ENCODE data around the gene BRPF3.

Gene BRPF3

DNA sequence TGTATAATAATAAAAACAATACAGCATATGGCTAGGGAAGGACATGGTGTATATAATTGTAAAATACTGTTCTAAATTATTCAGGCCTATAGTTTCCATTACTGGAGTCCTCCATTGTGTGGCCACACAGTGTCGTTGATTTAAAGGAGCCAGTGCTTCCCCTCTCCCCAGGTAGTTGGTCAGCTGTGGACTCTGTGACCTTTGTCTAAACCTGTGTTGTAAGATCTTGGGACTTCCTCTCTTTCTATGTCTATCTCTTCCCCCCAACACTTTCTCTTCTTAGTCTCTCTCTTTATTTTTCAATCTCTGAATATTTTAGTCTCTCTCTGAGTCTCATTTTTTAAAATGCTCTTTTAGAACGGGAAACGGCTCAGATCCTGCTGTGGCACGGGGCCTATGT, 35.6 kb downstream of the BRPF3 start:
- no peak for DNase-seq (ENCODE audit: low read depth)

DNA sequence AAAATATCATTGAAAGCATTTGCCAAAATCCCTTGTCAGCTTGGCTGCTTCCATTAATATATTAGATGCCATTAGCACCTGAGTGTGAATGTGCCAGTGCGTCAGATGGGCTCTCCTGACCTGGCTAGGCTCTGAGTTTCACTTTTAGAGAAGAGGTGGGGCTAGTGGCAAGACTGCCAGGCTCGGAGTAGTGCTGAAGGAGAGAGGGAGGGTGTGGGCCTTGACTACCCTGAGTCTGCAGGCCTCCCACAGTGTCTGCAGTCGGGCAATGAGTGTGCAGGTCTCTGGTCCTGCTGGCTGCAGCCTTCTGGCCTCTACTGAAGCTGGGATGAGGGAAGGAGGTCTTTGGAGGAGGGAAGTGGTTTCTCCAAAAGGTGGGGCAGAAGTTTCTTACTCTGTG, 38.8 kb downstream of the BRPF3 start:
- no peak for DNase-seq (ENCODE audit: low read depth)

DNA sequence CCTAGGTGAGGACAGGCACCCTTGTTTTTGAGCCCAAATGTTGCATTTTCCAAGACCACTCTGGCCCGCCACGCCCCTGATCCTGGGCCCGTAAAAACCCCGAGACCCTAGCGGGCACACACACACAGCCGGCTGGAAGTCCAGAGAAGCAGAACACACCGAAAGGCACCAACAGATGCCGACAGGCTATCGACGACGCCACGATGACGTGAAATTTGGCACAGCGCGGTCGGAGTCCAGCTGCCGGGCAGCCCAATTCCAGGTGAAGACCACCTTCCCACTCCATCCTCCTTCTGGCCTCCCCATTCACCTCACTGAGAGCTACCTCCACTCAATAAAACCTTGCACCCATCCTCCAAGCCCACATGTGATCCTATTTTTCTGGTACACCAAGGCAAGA, 39.3 kb downstream of the BRPF3 start:
- no peak for DNase-seq (ENCODE audit: low read depth)

DNA sequence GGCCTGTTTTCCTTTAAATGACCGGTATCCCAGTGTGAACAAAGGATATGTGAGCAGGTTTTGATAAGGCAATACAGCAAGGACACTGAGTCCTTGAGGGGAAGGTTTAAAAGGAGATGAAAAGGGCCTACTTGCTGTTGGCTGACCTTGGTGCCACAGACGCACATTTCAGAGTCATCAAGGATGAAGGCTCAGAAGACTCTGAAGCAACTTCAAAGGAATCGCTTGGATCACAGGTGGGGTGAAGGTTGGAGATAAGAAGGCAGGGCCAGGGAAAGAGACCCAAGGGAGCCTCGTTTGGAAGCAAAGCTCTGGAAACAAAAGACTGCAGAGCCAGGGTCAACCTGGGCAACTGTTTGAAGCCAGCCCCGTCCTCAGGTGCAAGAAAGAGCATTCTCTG, 43.2 kb downstream of the BRPF3 start:
- no peak for DNase-seq (ENCODE audit: low read depth)

DNA sequence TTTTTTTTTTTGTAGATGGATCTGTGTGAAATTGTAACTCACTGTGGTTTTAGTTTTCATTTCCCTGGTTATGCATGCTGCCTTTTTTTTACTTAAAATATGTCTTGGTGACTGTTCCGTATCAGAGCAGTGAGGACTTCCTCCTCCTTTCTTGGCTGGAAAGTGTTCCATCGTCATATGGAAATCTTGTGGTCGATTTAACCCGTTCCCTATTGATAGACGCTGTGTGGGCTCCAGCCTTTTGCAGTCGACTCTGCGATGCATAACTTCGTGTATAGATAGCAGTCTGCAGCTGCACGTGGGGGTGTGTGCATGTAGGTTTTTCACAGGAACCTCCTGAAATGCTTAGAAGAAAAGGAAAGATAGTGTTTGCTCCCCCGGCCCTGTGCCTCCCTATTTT, 45.2 kb downstream of the BRPF3 start:
- no peak for DNase-seq (ENCODE audit: low read depth)

DNA sequence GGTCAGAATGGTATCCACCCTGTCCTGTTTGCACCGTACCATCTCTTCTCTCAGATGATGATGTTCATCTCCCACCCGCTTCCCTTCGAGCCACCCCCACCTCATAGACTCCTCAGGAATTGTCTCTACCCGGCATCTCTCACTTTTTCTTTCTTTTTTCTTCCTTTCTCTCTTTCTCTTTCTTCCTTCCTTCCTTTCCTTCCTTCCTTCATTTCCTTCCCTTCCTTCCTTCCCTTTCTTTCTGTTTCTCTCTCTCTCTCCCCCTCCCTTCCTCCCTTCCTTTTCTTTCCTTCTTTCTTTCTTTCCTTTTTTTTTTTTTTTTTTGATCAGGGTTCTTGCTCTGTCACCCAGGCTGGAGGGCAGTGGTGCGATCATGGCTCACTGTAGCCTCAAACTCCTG, 45.6 kb downstream of the BRPF3 start:
- DNase-seq (ENCODE audit: low read depth), result no peak

DNA sequence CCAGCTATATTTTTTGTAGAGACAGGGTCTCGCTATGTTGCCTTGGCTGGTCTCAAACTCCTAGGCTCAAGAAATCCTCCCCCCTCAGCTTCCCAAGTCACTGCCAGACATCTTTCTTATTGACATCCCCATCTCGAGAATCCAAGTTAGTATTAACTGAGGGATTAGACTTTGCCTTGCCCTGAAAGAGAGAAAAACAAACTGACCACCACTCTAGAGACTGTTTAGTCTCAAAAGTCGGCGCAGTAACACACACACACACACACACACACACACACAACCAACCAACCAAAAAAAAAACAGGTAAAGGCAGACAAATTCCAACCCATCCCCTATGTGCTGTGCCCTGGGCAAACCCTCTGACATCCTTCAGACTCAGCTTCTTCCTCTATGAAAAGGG, 46.1 kb downstream of the BRPF3 start:
- no peak for DNase-seq (ENCODE audit: low read depth)

DNA sequence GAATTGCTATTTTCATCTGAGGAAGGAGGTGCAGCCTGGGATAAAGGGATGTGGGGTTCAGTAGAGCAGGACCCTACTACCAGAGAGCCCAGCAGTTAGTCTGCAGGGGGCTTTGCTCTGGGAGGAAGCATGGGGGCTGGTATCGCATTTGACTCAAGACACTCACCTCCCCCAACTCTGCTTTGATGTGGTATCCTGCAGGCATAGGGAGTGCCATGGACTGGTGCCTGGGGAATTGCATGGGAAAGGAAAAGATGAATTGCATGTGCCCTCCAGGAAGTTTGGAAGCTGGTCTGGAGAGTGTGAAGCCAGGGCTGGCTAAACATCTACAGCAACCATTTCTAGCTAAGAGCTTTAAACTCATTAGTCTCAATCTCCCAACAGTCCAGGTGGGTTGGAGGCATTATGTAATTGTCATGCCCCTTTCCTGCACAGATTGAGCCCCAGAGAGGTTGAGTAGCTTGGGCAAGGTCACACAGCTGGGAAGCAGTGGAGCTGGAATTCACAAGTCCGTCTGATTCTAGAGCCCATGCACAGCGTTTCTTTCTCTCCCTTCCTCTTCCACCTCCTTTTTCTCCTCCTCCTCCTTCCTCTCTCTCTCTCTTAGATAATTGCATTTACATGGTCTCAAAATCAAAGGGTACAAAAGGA, 47.1 kb downstream of the BRPF3 start:
- no peak for DNase-seq (ENCODE audit: low read depth)

DNA sequence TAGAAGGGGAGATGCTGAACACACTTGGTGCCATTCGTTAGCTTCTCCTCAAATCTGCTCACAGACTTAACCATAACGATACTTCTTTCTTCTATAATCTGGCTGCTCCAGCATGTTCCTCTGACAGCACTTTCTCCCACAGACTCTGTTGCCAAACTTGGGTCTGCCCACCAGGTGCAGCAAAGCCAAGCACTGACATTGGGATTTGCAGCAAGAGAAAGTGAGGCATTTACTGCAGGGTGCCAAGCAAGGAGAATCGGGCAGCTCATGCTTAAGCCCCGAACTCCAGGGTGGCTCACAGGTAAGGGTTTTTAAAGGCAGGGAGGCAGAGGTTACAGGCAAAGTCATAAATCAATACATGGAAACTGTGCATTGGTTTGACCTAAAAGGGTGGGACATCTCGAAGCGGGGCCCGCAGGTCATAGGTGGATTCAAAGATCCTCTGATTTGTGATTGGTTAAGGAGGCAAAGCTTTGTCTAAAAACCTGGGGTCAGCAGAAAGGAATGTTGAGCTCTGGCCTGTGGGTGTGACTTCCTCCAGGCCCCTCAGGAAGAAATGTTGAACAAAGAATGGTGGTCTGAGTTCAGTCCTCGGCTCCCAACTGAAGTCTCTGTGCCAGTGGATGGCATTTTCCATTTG, 48.2 kb downstream of the BRPF3 start:
- DNase-seq (ENCODE audit: low read depth), result no peak

DNA sequence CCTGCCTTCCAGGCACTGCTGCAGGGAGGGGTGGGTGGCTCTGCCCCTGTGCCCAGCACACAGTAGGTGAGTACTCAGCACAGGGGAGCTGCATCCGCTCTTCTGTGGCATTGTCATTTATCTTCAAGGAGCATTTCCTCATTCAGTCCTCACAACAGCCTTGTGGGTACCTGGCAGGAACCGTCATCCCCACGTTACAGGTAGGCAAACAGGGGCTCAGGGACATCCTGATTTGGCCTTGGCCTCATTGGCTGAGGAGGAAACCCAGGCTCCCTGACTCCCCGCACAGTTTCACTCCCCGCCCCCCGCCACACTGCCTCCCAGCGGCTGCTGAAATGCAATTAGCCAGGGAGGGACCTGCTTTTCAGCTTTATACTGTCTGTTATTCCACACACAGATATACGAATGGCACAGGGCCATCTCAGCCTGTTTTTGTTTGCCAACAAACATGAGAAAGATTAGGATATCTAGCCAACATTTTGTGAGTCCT, 49.1 kb downstream of the BRPF3 start:
- DNase-seq (ENCODE audit: low read depth), result no peak

DNA sequence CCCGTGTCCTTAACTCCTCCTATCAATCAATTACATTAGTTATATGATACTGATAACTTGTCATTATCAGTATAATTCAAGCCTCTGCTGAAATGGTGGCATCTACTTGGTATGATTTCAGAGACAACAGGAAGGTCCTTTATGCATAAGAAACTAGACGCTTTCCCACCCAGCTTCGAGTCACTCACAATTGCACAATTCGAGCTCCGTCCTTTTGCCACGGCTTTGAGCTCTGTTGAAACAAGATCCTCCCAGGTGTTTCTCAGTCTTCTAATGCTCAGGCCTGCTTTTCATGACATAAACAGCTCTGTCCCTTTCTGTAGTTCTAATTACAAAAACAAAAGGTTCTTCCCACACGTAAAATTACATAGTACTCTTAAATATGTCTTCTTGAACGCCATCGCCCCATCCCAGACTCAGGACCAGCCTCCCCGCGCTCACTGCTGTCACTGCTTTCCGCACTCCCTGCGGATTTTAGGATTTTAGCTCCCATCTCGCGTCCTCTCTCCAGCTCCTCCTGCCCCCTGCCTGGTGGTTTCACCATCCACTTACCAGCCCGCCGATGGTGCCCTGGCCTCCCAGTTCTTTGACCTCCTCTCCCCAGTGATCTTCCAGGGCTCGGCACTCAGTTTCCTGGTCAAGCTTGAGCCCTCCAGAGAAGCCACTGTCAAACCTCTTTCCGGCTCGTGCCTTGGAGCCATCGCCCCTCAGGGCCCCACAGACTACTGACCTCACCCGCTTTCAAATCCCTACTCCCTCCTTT, 50.1 kb downstream of the BRPF3 start:
- DNase-seq (ENCODE audit: low read depth), result no peak

DNA sequence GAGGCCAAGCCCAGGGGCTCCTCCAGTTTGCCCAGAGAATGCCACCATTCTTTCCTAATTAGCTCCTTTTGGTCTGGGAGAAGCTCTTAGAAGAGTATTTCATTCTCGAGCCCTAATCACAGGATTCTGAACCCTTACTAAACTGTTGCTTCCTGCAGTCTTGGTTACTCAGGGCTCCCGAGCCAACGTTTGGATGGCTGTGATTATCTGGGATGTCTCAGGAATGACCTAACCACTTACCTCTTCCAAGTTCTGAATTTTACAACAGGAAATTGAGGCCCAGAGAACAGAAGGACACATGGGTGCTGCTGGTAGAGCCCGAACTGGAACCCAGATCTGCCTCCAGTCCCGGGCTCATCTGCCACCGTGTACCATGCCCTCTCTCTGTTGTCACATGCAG, 51.1 kb downstream of the BRPF3 start:
- DNase-seq (ENCODE audit: low read depth), result no peak

DNA sequence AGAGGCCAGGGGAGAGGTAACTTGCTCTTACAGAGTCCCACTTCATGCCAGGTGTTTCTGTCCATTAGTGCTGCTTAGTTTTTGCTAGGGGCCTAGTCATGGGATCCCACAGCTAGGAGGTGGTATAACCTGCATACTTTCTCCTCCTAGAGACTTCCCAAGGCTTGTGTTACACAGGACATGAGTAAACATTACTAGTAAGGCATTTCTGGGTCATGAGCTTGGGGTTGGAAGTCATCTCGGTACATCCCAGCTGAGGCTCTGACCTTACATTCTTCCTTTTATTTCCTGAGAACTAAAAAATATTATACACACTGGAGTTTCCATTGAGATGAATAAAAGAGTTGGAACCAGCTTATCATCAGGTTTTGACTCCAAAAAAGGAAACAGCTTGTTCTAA, 52.4 kb downstream of the BRPF3 start:
- no peak for DNase-seq (ENCODE audit: low read depth)

DNA sequence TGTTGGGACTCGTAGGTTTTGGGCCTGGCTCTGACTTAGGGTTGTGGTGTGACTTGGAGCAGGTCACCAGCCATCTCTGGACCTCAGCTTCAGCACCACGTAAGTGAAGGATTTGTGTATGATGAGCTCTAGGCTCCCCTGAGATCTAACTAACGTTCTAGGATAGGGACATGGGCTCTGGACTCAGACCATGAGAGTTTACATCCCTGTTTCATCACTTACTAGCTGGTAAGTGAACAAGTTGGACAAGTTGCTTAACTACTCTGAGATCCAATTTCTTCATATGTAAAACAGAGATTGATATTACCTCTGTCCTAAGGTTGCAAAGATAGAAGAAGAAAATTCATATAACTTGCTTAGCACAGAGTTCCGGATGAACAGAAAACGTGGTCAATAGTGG, 53.0 kb downstream of the BRPF3 start:
- no peak for DNase-seq (ENCODE audit: low read depth)

DNA sequence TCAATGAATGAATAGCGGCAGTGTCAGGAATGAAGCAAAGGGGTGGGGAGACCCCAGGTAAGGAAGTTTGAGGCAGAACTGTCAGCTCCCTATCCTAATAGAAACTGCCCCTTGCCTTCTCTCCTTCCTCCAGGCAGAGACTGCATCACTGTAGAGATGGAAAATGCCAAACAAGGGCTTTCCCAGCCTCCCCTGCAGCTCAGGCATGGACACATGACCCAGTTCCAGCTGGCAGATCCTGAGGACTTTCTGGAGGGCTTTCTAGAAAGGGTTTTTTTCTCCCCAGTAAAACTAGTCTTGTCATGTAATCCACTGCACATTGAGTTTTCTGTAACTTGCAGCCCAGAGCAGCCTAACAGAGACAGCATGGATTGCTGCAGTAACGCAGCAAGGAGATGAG, 55.5 kb downstream of the BRPF3 start:
- no peak for DNase-seq (ENCODE audit: low read depth)

DNA sequence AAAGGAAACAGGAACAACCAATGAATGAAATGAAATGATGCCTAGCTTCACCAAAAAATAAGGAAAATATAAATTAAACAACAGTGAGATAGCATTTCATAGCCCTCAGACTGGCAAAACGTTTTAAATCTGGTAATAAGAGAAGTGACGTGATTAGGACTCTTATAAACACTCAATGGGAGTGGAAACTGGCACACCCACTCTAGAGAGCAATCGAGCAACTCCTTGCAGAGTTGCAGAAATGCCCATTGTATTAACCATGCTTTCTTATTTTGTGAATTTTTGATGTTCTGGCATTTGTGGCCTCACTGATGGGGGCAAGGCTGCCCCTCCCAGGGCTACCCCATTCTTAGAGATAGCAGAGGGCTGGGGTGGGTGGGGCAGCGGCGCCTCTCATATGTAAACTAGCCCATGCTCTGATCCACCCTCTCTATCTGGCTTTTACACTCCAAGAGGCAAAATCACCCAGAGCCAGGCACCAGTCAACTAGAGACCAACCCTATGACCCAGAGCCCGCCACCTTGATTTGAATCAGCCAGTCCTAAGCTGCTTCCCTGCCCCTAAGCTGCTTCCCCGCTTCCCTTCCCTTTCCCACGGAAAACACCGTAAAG, 67.0 kb downstream of the BRPF3 start:
- no peak for DNase-seq (ENCODE audit: low read depth)

DNA sequence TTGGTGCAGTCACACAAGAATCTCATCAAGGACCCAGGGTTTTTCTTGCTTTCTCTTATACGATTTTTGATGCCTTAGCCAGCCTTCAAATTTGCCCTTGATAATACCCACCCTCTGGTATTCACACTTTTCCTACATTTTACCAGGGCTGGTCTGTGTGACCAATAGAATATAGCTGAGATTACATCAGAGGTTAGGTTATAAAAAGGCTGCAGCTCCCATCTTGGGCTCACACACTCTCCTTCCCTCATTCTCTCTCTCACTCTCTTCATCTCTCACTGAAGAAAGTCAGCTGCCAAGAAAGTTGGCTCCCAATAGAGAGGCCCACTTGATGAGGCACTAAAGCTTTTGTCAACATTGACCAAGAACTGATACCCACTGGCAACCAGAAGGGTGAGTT, 69.2 kb downstream of the BRPF3 start:
- DNase-seq (ENCODE audit: low read depth), result no peak

DNA sequence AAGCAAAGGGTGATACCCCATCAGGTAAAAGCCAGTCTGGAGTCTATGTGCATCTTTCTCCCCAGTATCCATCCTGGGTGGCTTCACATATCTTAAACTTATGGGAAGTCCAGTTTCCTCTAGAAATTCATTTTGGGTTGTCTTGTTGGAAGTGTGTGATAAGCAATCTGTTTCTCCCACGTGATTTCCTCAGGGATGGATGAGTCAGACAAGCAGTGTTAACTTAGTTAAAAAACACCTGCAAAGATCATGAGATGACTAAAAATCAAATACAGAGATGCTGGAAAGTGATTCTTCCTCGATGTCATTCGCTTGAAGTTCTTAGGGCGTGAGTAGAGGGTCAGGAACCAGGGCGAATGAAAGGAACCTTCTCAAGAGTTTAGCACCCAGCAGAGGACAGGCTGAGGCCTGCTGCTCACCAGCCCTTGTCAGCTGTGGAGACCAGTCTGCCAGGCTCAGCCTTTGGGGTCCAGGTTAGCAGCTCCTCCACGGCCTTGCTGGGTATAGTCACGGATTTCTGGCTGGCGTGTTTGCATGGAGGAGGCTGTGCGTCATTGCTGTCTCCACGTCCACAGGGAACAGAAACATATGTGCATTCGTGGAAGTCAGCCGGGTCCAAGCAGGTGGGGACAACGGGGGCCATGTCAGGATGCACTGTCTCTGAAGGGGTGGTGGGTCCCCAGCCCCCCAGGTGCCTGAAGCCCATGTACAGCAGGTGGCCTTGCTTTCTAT, 70.5 kb downstream of the BRPF3 start:
- no peak for DNase-seq (ENCODE audit: low read depth)

DNA sequence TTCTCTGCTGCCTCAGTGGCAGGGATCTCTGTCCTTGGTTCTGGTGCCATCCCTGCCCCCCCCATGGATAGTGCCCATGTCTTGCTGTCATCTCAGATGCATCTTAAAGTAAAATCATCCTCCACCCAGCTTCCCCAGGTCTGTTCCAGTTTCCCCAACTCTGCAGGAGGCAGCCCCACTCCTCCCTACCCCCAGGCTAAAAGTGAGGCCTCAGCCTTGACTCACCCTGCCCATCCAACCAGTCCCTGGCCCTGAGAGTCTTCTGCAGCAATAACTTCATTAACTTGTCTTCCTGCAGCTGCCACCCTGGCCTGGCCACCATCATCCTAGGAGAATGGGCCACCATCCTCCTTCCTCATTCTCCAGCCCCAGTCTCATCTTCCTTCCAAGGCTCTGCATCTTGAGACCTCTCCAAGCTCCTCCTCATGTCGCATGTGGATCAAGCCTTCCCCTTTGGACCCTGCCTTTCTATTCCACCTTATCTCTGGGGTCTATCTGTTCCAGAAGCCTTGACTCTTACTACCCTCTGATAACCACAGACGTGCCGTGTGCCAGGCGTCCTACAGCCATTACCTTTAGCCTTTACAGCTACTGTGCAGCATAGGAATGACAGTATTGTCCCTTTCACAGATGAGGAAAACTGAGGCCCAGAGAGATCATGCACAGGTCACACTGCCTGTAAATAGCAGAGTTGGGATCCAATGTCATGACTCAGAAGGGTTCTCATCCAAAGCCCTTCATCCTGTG, 71.4 kb downstream of the BRPF3 start:
- no peak for DNase-seq (ENCODE audit: low read depth)

DNA sequence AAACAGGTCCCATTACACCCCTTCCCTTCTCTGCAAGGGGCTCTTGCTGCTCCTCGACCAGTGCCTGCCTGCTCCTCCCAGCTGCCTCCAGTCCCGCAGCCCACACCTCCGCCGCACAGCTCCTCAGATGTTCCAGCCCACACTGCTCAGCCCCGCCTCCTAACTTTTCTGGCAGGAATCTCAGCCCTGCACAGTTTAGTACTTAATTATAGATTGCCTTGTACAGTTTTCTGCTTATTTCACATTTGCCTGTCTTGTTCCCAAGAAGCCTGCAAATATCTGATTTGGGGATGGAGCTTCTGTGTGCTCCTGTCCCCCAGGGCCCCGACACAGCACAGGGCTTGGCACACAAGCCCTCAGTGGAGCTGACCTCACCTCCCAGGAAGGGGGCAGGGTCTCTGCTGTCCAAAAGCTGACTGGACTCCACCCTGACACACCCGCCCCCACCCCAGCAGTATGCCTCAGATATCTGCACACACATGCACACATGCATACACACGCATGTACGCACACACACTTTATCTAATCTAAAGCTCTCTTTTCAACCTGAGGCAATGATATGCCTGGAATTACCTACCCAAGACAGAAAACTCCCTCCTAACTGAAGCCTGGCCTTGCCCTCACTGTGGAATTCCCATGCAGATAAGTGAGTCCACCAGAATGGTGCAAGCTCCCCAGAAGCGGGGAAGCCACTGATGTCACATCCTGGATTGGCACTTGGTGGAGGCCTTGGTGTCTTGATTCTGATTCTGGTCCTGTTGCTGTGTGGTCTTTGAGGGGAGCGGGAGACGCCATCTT, 72.1 kb downstream of the BRPF3 start:
- no peak for DNase-seq (ENCODE audit: low read depth)
